Keratinocyte (primary cell): ENCODE results near the gene ZFYVE28. TPM values are rescaled to one million over a fixed set of nuclear protein-coding genes. Genes with fewer than 3 reads are reported as not detected.

Experiments
- DNase-seq: peaks from one replicate; pipeline ENCODE4 v3.0.0-alpha.2; 2011; ENCODE audit warnings: low read depth, missing footprints, low spot score
- FAIRE-seq: peaks from 2 replicates; lab custom pipeline; 2011; peaks lifted over from hg19 to GRCh38; lab: Jason Lieb, UNC
- H2AFZ ChIP-seq: 2 replicates; pipeline ENCODE4 v1.6.0; 2012; ENCODE audit warnings: low read length, control low read depth, inconsistent platforms; ENCODE audit not compliant: control insufficient read depth
- H3K27ac ChIP-seq: 2 replicates; pipeline ENCODE4 v1.5.1; 2011; ENCODE audit warnings: low read length; ENCODE audit not compliant: control insufficient read depth, insufficient read depth
- H3K27me3 ChIP-seq: 3 replicates; pipeline ENCODE4 v1.6.0; 2011; ENCODE audit warnings: low read length; ENCODE audit not compliant: control insufficient read depth, insufficient read depth; ENCODE audit errors: extremely low read depth
- H3K36me3 ChIP-seq, 2 experiments: 2 replicates in 1 of 2; 3 replicates in 1 of 2; pipeline ENCODE4 v1.5.1; 2011; ENCODE audit warnings: low read length in 2 of 2, mild to moderate bottlenecking in 1 of 2; ENCODE audit not compliant: control insufficient read depth in 2 of 2, insufficient read depth in 2 of 2; ENCODE audit errors: extremely low read depth in 1 of 2
- H3K4me1 ChIP-seq: 3 replicates; pipeline ENCODE4 v1.5.1; 2011; ENCODE audit warnings: low read length; ENCODE audit not compliant: control insufficient read depth, insufficient read depth; ENCODE audit errors: extremely low read depth
- H3K4me2 ChIP-seq: 3 replicates; pipeline ENCODE4 v1.6.0; 2011; ENCODE audit warnings: low read depth, low read length; ENCODE audit not compliant: control insufficient read depth, insufficient read depth; ENCODE audit errors: extremely low read depth
- H3K4me3 ChIP-seq, 3 experiments: fragments of 200-600 bp in 1 of 3; sonication (generic) in 1 of 3; 2 replicates in 2 of 3; 3 replicates in 1 of 3; pipeline ENCODE4 v1.5.1; 2011 to 2016; ENCODE audit warnings: low read length in 3 of 3, mild to moderate bottlenecking in 3 of 3, control low read depth in 2 of 3, inconsistent platforms in 1 of 3, low read depth in 1 of 3, mixed read lengths in 1 of 3, mixed run types in 1 of 3, moderate library complexity in 1 of 3; ENCODE audit not compliant: control insufficient read depth in 2 of 3, insufficient read depth in 2 of 3; ENCODE audit errors: extremely low read depth in 1 of 3
- H3K79me2 ChIP-seq: 2 replicates; pipeline ENCODE4 v1.6.0; 2012; ENCODE audit warnings: low read length; ENCODE audit not compliant: control insufficient read depth, insufficient read depth
- H3K9ac ChIP-seq: 3 replicates; pipeline ENCODE4 v1.6.0; 2011; ENCODE audit warnings: low read length; ENCODE audit not compliant: control insufficient read depth, insufficient read depth; ENCODE audit errors: extremely low read depth
- H3K9me1 ChIP-seq: 3 replicates; pipeline ENCODE4 v1.6.0; 2011; ENCODE audit warnings: low read length; ENCODE audit not compliant: control insufficient read depth, insufficient read depth; ENCODE audit errors: extremely low read depth
- H3K9me3 ChIP-seq: 2 replicates; pipeline ENCODE4 v1.5.1; 2012; ENCODE audit warnings: low read depth, low read length; ENCODE audit not compliant: control insufficient read depth
- H4K20me1 ChIP-seq: 3 replicates; pipeline ENCODE4 v1.6.0; 2011; ENCODE audit warnings: low read length; ENCODE audit not compliant: control insufficient read depth, insufficient read depth; ENCODE audit errors: extremely low read depth
- CTCF ChIP-seq, 3 experiments: IDR thresholded peaks in 1 of 3; conservative IDR thresholded peaks in 1 of 3; optimal IDR thresholded peaks in 1 of 3; 2 replicates in 2 of 3; 3 replicates in 1 of 3; pipeline versions ENCODE3 to v1.5.1; 2011; ENCODE audit warnings: low read length in 3 of 3, mild to moderate bottlenecking in 3 of 3, moderate library complexity in 2 of 3, control low read depth in 1 of 3, inconsistent platforms in 1 of 3; ENCODE audit not compliant: insufficient read depth in 2 of 3; ENCODE audit errors: extremely low read depth in 1 of 3
- EZH2 ChIP-seq: IDR thresholded peaks from one replicate; pipeline ENCODE4 v1.6.1; 2012; ENCODE audit warnings: inconsistent platforms, mild to moderate bottlenecking, low read length, moderate library complexity
- dilution Hi-C: fragments of 300-500 bp; cut with MboI; formaldehyde crosslinking; loops from one replicate; pipeline ENCODE4 v1.7.0; 2020; ENCODE audit warnings: low sequenced_read_pairs; ENCODE audit not compliant: extremely low pct_ligation_motif_present
- polyA plus RNA-seq, 5 experiments: library from polyadenylated mRNA; depleted of rRNA in 3 of 5; stranded (reverse) in 3 of 5; stranded (forward) in 1 of 5; unstranded in 1 of 5; fragments of >200 nt; gene quantifications; 1 replicate in 1 of 5; 2 replicates in 3 of 5; 3 replicates in 1 of 5; pipeline versions ENCODE4 v1.2.1 to v1.2.3, GENCODE V29; 2011 to 2012; ENCODE audit warnings: missing spikeins in 2 of 5, low read depth in 1 of 5, low replicate concordance in 1 of 5

Gene ZFYVE28
- polyA plus RNA-seq, 1 donor (not counting 4 experiments of a cell fraction or from before 2014, with no cell fraction given), result 0.33 TPM

DNA sequence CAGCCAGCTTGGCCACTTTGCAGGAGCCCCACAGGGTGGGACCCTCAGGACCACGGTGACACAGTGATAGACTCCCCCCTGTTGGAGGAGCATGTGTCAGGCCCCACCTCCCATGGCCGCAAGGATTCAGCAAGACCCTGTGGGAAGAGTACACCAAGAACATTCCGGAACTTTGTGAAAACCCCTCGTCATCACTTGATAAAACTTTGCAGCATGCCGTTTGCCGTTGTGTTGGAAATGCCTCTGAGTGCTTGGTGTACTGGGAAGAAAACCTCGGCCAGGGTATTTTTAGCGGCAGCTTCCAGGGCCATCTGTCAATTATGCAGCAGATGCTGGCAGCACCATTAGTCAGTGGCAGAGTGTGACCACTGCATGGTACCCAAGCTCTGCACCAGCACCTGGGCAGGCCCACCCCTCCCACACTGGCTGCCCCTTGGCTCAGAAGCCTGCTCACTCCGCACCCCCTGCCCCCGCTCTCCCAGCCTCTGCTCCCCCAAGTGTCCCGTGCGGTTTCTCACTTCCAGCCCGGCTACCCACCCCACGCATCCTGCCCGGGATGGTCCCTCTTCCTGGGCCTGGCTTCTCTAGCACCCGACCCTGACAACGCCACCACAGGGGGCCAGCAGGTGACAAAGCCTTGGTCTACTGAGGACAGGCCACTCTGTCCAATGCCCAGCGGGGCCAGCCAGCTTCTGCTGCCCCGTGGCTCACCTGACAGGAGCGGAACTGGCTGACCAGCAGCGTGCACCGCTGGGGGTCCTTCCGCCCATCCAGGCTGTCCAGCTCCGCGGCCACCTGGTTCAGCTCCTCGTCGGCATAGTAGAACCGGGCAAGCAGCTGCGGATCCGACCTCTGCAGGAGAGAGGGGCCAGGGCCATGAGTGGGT, 65.0 kb downstream of the ZFYVE28 start:
- no peaks in the 10 kb centered on the region for H3K27me3 ChIP-seq
- H3K36me3 ChIP-seq, result no peaks in the 10 kb centered on the region
- no peak overlapping the region for H3K4me3 ChIP-seq
- no peak overlapping the region for H2AFZ ChIP-seq
- H4K20me1 ChIP-seq, result no peaks in the 10 kb centered on the region
- dilution Hi-C loops, result no loop called here
- H3K9me3 ChIP-seq, result no peaks in the 10 kb centered on the region
- TF ChIP-seq EZH2 (no peak), CTCF (optimal IDR thresholded peaks at IDR 0.05 in 1 of 3, IDR thresholded peaks at IDR 0.05 in 1 of 3, conservative IDR thresholded peaks at IDR 0.05 in 1 of 3; ENCODE audit: extremely low read depth in 1 of 3, insufficient read depth in 2 of 3, low read length in 3 of 3) (no peak)
- no peaks in the 10 kb centered on the region for H3K9me1 ChIP-seq
- H3K4me2 ChIP-seq, result no peak overlapping the region
- no peak overlapping the region for H3K27ac ChIP-seq
- no peak for FAIRE-seq
- DNase-seq, result no peak
- H3K79me2 ChIP-seq, result no peaks in the 10 kb centered on the region
- no peak overlapping the region for H3K9ac ChIP-seq
- H3K4me1 ChIP-seq, result no peaks in the 10 kb centered on the region

- Histone ChIP-seq H4K20me1 (no peaks in the 10 kb centered on the region), H3K9me3 (no peaks in the 10 kb centered on the region), H3K4me2 (no peak overlapping the region), H3K27me3 (no peaks in the 10 kb centered on the region), H2AFZ (no peak overlapping the region), H3K4me3 (no peak overlapping the region), H3K27ac (no peak overlapping the region), H3K36me3 (no peaks in the 10 kb centered on the region), H3K4me1 (no peaks in the 10 kb centered on the region), H3K9ac (no peak overlapping the region), H3K9me1 (no peaks in the 10 kb centered on the region), H3K79me2 (no peaks in the 10 kb centered on the region)
- no peak for DNase-seq
- dilution Hi-C loops, result no loop called here
- no peak for FAIRE-seq
- TF ChIP-seq CTCF (optimal IDR thresholded peaks at IDR 0.05 in 1 of 3, IDR thresholded peaks at IDR 0.05 in 1 of 3, conservative IDR thresholded peaks at IDR 0.05 in 1 of 3; ENCODE audit: extremely low read depth in 1 of 3, insufficient read depth in 2 of 3, low read length in 3 of 3) (no peak), EZH2 (no peak)
Measured at GRCh38 chr4:2352729-2353221, 65.7 kb downstream of the ZFYVE28 start.
